ENCODE results near the gene PATJ.
"Not testable (repeated sequence)": the region's sequence is repeated elsewhere in the genome, so short reads cannot be mapped to it uniquely, and the experiment has no call there.

DNA sequence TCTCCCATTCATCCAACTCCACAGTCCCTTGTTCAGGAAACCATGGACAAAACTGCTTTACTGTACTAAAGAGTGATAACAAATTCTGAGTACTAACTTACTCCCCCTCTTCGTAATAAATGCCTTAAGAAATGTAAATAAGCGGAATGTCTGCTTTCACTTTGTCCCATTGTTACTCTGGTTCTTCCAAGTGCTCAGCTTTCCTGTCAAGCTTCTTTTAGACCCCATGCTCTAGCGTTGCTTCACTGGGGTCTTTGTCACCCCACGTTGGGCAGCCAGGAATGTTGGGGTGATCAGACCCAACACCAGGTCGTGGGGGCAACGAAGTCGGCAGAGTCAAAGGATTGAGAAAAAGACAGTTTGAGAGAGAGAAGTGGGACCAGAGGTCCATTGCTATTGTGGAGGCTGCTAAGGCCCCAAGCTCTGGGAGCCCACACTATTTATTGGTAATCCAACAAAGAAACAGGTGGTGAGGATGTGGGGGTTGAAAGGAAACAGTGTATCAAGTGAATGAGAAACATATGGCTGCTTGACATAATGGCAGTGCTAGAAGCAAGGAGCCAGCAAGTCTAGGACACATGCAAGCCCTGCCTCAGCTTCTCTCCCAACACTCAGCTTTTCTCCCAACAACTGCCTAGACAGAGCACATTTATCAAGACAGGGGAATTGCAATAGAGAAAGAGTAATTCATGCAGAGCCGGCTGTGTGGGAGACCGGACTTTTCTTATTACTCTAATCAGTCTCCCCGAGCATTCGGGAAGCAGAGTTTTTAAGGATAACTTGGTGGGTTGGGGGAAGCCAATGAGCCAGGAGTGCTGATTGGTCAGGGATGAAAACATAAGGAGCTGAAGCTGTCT lies 441.1 kb downstream of the PATJ start:
- TF ChIP-seq POLR2A (IDR thresholded peaks at IDR 0.05), result not testable (repeated sequence)
- TF ChIP-seq, protein P1, sequence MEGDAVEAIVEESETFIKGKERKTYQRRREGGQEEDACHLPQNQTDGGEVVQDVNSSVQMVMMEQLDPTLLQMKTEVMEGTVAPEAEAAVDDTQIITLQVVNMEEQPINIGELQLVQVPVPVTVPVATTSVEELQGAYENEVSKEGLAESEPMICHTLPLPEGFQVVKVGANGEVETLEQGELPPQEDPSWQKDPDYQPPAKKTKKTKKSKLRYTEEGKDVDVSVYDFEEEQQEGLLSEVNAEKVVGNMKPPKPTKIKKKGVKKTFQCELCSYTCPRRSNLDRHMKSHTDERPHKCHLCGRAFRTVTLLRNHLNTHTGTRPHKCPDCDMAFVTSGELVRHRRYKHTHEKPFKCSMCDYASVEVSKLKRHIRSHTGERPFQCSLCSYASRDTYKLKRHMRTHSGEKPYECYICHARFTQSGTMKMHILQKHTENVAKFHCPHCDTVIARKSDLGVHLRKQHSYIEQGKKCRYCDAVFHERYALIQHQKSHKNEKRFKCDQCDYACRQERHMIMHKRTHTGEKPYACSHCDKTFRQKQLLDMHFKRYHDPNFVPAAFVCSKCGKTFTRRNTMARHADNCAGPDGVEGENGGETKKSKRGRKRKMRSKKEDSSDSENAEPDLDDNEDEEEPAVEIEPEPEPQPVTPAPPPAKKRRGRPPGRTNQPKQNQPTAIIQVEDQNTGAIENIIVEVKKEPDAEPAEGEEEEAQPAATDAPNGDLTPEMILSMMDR (IDR thresholded peaks at IDR 0.05), result not testable (repeated sequence)

All from testis (tissue), 2 donors.